ENCODE measurements around the gene CT45A8. TPM values are rescaled to one million over a fixed set of nuclear protein-coding genes. Genes with fewer than 3 reads are reported as not detected.
"Not testable (repeated sequence)": the region's sequence is repeated elsewhere in the genome, so short reads cannot be mapped to it uniquely, and the experiment has no call there.

The CT45A8 gene, protein sequence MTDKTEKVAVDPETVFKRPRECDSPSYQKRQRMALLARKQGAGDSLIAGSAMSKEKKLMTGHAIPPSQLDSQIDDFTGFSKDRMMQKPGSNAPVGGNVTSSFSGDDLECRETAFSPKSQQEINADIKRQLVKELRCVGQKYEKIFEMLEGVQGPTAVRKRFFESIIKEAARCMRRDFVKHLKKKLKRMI
- total RNA-seq (2014; rRNA removed; shearing (Covaris generic)), result 13.6 TPM in 1 of 2 replicates, not detected in the other
- 4.5 and 8.0 TPM in 2 replicates for polyA plus RNA-seq (2015; cell fraction: cytosol; rRNA removed)
- 3.4 and 4.0 TPM in 2 replicates for polyA plus RNA-seq (2015; cell fraction: nucleus; rRNA removed)

DNA sequence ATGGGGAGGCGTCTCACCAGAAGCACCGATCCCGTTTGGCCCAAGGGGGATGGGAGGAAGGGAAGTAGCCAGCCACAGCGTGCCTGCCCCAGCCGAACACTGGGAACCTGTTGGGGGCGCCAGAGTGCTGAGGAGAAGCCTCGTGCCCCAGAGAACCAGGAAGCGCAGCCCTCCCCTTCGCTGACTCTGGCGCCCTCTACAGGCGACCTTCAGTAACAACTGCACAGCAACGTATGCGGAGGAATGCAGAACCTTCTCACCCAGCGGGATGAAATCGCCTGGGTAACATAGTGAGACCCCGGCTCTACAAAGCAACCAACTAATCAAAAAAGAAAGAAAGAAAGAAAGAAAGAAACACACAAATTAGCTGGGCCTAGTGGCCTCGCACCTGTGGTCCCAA lies at the start of gene CT45A8:
Gene CT45A8, minus strand, starts transcription at position 101 of the 400 bp plus-strand sequence. CDS start 3,755 bp downstream, outside the sequence.
- not testable (repeated sequence) for DNase-seq (ENCODE audit: low read depth)

DNA sequence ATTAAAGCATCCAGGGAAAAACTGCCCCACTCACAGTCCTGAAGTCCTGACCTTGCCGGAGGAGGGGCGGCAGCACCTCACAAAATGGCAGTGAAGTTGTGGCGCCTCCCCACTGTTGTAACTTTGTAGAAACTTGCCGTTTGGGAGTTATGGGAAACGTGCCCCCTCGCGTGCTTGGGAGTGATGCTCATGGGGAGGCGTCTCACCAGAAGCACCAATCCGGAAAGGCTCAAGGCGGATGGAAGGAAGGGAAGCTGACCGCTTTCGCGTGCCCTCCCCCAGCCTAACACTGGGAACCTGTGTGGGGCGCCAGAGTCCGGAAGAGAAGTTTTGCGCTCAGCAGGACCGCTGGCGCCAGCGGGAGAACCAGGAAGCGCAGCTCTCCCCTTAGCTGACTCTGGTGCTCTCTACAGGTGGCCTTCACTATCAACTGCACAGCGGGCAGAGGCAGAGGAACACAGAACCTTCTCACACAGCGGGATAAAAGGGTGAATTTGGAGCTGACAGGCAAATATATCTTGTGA lies 39.0 kb upstream of the CT45A8 start, which contains the start of the genes CT45A10 and SAGE1:
Gene CT45A10, minus strand, starts transcription at position 151 of the 524 bp plus-strand sequence. CDS start 8,100 bp downstream, outside the sequence.
Gene SAGE1, plus strand, starts transcription at position 423 of the 524 bp plus-strand sequence. CDS start 2,527 bp downstream, outside the sequence.
- peak; percentile 97 for DNase-seq (ENCODE audit: low read depth)

DNA sequence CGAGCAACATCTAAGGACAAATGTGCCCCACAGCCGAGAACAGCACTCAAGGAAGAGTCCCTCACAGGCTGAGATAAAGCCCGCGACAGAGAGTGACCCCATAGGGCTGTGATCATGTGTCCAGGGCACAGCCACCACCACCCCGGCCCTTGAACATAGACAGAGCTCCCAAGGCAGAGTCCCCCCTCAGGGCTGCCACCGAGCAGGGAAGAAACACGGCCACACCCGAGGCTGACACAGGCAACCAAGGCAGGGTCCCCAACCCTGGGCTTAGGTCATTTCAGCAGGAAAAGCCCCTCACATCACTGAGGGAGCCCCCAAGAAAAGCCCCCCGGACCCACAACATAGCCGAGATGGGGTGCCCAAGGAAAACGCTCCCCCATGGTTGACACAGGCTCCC lies 38.4 kb upstream of the CT45A8 start:
- DNase-seq (ENCODE audit: low read depth), result peak; percentile 2

DNA sequence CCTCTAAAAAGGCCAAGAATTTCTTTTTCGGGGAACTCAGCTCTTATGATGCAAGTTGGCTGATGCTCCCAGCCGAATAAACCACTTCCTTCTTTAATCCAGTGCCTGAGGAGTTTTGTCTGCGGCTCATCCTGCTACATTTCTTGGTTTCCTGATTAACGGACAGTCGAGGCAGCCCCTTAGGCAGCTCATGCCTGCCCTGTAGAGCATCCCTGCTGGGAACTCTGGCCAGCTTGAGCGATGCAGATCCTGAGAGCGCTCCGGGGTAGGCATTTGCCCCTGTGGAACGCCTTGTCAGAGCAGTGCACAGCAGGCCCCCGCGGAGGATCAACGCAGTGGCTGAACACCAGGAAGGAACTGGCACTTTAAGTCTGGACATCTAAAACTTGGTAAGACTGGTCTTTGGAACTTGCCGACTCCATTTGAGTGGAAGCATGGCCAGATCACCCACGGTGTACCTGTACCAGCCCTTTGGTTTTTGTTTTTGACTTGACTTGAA lies 35.8 kb upstream of the CT45A8 start:
- no peak for DNase-seq (ENCODE audit: low read depth)

DNA sequence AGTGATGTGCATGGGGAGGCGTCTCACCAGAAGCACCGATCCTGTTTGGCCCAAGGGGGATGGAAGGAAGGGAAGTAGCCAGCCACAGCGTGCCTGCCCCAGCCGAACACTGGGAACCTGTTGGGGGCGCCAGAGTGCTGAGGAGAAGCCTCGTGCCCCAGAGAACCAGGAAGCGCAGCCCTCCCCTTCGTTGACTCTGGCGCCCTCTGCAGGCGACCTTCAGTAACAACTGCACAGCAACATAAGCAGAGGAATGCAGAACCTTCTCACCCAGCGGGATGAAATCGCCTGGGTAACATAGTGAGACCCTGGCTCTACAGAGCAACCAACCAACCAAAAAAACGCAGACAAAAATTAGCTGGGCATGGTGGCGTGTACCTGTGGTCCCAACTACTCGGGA lies 34.6 kb upstream of the CT45A8 start:
- not testable (repeated sequence) for DNase-seq (ENCODE audit: low read depth)

DNA sequence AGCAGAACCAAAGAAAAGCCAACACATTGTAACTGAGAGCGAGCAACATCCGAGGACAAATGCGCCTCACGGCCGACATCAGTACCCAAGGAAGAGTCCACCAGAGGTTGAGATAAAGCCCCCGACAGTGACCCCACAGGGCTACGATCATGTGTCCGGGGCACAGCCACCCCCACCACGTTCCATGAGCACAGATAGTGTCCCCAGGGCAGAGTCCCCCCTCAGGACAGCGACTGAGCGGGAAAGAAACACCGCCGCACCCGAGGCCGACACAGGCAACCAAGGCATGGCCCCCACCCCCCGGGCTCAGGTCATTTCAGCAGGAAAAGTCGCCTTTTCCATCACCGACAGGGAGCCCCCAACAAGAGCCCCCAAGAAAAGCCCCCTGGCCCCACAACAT lies 33.9 kb upstream of the CT45A8 start:
- DNase-seq (ENCODE audit: low read depth), result not testable (repeated sequence)

DNA sequence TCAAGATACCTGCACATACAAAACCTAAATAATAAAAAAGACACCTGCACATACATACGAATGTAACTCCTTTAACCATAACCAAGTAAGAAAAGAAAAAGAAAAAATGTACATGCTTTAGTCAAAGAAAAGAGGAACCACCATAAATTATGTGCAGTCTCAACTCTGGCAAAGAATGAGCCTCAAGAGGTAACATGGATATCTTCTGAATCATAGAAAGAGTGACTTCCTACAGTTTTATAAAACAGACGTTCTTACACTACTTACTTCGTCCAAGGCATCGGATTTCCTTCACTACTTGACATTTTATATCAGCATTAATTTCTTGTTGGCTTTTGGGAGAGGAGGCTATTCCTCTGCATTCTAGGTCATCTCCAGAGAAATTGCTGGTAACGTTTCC lies 28.4 kb upstream of the CT45A8 start:
- not testable (repeated sequence) for DNase-seq (ENCODE audit: low read depth)

DNA sequence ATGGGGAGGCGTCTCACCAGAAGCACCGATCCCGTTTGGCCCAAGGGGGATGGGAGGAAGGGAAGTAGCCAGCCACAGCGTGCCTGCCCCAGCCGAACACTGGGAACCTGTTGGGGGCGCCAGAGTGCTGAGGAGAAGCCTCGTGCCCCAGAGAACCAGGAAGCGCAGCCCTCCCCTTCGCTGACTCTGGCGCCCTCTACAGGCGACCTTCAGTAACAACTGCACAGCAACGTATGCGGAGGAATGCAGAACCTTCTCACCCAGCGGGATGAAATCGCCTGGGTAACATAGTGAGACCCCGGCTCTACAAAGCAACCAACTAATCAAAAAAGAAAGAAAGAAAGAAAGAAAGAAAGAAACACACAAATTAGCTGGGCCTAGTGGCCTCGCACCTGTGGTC lies 17.4 kb upstream of the CT45A8 start, which contains the start of gene CT45A9:
Gene CT45A9, minus strand, starts transcription at position 101 of the 400 bp plus-strand sequence. CDS start 3,751 bp downstream, outside the sequence.
- DNase-seq (ENCODE audit: low read depth), result not testable (repeated sequence)

DNA sequence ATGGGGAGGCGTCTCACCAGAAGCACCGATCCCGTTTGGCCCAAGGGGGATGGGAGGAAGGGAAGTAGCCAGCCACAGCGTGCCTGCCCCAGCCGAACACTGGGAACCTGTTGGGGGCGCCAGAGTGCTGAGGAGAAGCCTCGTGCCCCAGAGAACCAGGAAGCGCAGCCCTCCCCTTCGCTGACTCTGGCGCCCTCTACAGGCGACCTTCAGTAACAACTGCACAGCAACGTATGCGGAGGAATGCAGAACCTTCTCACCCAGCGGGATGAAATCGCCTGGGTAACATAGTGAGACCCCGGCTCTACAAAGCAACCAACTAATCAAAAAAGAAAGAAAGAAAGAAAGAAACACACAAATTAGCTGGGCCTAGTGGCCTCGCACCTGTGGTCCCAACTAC lies 17.2 kb downstream of the CT45A8 start, which contains the start of gene CT45A7:
Gene CT45A7, minus strand, starts transcription at position 101 of the 400 bp plus-strand sequence. CDS start 3,747 bp downstream, outside the sequence.
- DNase-seq (ENCODE audit: low read depth), result not testable (repeated sequence)

DNA sequence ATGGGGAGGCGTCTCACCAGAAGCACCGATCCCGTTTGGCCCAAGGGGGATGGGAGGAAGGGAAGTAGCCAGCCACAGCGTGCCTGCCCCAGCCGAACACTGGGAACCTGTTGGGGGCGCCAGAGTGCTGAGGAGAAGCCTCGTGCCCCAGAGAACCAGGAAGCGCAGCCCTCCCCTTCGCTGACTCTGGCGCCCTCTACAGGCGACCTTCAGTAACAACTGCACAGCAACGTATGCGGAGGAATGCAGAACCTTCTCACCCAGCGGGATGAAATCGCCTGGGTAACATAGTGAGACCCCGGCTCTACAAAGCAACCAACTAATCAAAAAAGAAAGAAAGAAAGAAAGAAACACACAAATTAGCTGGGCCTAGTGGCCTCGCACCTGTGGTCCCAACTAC lies 34.4 kb downstream of the CT45A8 start, which contains the start of gene CT45A2:
Gene CT45A2, minus strand, starts transcription at position 101 of the 400 bp plus-strand sequence. CDS start 3,747 bp downstream, outside the sequence.
- not testable (repeated sequence) for DNase-seq (ENCODE audit: low read depth)

DNA sequence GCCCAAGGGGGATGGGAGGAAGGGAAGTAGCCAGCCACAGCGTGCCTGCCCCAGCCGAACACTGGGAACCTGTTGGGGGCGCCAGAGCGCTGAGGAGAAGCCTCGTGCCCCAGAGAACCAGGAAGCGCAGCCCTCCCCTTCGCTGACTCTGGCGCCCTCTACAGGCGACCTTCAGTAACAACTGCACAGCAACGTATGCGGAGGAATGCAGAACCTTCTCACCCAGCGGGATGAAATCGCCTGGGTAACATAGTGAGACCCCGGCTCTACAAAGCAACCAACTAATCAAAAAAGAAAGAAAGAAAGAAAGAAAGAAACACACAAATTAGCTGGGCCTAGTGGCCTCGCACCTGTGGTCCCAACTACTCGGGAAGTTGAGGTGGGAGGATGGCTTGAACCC lies 51.7 kb downstream of the CT45A8 start, which contains the start of gene CT45A6:
Gene CT45A6, minus strand, starts transcription at position 101 of the 400 bp plus-strand sequence. CDS start 3,794 bp downstream, outside the sequence.
- DNase-seq (ENCODE audit: low read depth), result not testable (repeated sequence)

Other genes with a start within 250 kb of the CT45A8 start
- 46.8 and 61.1 TPM in 2 replicates for gene CT45A1, start 140.9 kb downstream of the CT45A8 start, total RNA-seq (2014; rRNA removed; shearing (Covaris generic))
- 0.24 and 0.47 TPM in 2 replicates for gene CT45A3, start 86.3 kb downstream of the CT45A8 start, total RNA-seq (2014; rRNA removed; shearing (Covaris generic))
- gene CT45A5, start 69.0 kb downstream of the CT45A8 start, total RNA-seq (2014; rRNA removed; shearing (Covaris generic)), result 4.1 and 5.8 TPM in 2 replicates
- not detected in 2 replicates for gene CT45A6, start 51.8 kb downstream of the CT45A8 start, total RNA-seq (2014; rRNA removed; shearing (Covaris generic))
- gene CT45A2, start 34.5 kb downstream of the CT45A8 start, total RNA-seq (2014; rRNA removed; shearing (Covaris generic)), result 14.2 and 28.2 TPM in 2 replicates
- not detected in 2 replicates for gene CT45A7, start 17.3 kb downstream of the CT45A8 start, total RNA-seq (2014; rRNA removed; shearing (Covaris generic))
- 13.7 TPM in 1 of 2 replicates, not detected in the other for gene CT45A9, start 17.3 kb upstream of the CT45A8 start, total RNA-seq (2014; rRNA removed; shearing (Covaris generic))
- 30.6 and 42.2 TPM in 2 replicates for gene CT45A10, start 38.9 kb upstream of the CT45A8 start, total RNA-seq (2014; rRNA removed; shearing (Covaris generic))
- 5.3 and 6.9 TPM in 2 replicates for gene SAGE1, start 39.2 kb upstream of the CT45A8 start, total RNA-seq (2014; rRNA removed; shearing (Covaris generic))
- gene MMGT1, start 119.5 kb upstream of the CT45A8 start, total RNA-seq (2014; rRNA removed; shearing (Covaris generic)), result 11.5 and 16.4 TPM in 2 replicates
- 10.2 and 13.7 TPM in 2 replicates for gene SLC9A6, start 130.9 kb upstream of the CT45A8 start, total RNA-seq (2014; rRNA removed; shearing (Covaris generic))